ENCODE data around the gene PTPRD.

GRCh38 chr9:8628791-8629190 is 1984.0 kb downstream of the PTPRD start:
- TF ChIP-seq CTCF (conservative IDR thresholded peaks at IDR 0.05; ENCODE audit: low read depth, low read length) (no peak), POLR2A (IDR thresholded peaks at IDR 0.05; ENCODE audit: low read depth, low read length) (no peak), CHD1 (IDR thresholded peaks at IDR 0.05; ENCODE audit: low read depth, low read length) (no peak), SMC3 (IDR thresholded peaks at IDR 0.05; ENCODE audit: low read depth, low read length) (no peak)
